ENCODE results near the gene LGALS7B. TPM values are rescaled to one million over a fixed set of nuclear protein-coding genes. Genes with fewer than 3 reads are reported as not detected.

LGALS7B gene
- total RNA-seq, 1 donor from 2014 or later, result not detected

DNA sequence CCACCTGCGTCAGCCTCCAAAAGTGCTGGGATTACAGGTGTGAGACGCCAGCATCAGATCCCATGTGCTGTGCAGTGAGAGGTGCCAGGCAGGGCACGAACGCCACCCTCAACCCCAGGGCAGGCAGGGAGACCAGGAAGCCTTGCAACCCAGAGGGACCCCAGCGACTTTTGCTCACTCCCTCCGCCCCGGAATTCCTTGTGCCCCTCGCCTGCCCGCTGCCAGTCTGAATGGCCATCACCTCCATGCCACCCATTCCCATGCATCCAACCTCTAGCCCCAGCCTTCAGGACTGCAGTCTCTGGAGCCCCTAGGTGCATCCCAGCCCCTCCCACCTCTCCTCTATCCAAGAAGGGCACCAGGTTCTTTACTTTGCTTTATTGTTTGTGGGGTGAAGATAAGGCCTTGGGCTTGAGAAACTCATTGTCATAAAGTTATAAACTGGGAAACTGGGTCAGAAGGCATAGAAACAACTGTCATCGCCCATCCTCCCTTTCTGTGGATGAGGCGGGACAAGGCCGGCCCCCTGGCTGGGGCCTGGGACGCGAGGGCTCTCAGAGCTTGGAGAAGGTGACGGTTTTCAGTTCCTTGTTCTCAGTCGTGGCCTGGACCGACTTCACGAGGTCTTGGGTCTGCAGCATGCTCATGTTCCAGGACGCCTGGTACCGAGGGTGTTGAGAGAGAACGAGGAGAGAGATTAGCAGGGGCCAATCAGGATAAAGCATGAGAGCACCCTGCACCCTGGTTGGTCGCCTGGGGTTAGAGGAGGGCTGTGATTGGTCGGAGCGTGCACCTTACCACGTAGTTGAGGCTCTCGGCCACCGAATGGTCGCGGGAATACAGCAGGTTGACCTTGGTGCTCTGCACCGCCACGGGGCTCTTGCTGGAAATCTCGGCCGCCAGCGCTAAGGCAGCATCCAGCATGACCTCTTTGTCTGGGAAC is 26.3 kb downstream of the LGALS7B start:
- Mint-ChIP-seq H3K9me3 (ENCODE audit: unreplicated experiment) (no peaks in the 10 kb centered on the region), H3K4me1 (ENCODE audit: low read depth, unreplicated experiment) (peaks cover 3% of the 10 kb centered on the region), H3K27me3 (ENCODE audit: low read depth, unreplicated experiment) (peaks cover 2% of the 10 kb centered on the region), H3K36me3 (ENCODE audit: low read depth, unreplicated experiment) (peaks cover 28% of the 10 kb centered on the region), H3K27ac (ENCODE audit: unreplicated experiment) (no peak overlapping the region), H3K4me3 (ENCODE audit: unreplicated experiment) (no peak overlapping the region)
- no peaks in the 10 kb centered on the region for H4K20me1 ChIP-seq (ENCODE audit: insufficient read depth, low read length)
- no peaks in the 10 kb centered on the region for H3K79me2 ChIP-seq (ENCODE audit: insufficient read depth, low read length)
- FAIRE-seq, result no peak
- no peak for DNase-seq (ENCODE audit: low read depth)
- H3K36me3 ChIP-seq (ENCODE audit: insufficient read depth, low read length), result no peaks in the 10 kb centered on the region
- H3K4me1 ChIP-seq (ENCODE audit: insufficient read depth, low read length), result no peaks in the 10 kb centered on the region
- H3K27me3 ChIP-seq (ENCODE audit: insufficient read depth, low read length), result no peaks in the 10 kb centered on the region
- H3K9ac ChIP-seq (ENCODE audit: low read length), result no peak overlapping the region
- no peak overlapping the region for H2AFZ ChIP-seq (ENCODE audit: low read depth, low read length)
- H3K9me3 ChIP-seq (ENCODE audit: insufficient read depth, low read depth, low read length), result no peaks in the 10 kb centered on the region
- H3K4me3 ChIP-seq (ENCODE audit: insufficient read depth, low read depth, low read length), result no peak overlapping the region
- H3K27ac ChIP-seq (ENCODE audit: low read depth, low read length), result no peak overlapping the region
- TF ChIP-seq EZH2 (IDR thresholded peaks at IDR 0.05; ENCODE audit: insufficient read depth, low read length), result no peak
- TF ChIP-seq, protein P1, sequence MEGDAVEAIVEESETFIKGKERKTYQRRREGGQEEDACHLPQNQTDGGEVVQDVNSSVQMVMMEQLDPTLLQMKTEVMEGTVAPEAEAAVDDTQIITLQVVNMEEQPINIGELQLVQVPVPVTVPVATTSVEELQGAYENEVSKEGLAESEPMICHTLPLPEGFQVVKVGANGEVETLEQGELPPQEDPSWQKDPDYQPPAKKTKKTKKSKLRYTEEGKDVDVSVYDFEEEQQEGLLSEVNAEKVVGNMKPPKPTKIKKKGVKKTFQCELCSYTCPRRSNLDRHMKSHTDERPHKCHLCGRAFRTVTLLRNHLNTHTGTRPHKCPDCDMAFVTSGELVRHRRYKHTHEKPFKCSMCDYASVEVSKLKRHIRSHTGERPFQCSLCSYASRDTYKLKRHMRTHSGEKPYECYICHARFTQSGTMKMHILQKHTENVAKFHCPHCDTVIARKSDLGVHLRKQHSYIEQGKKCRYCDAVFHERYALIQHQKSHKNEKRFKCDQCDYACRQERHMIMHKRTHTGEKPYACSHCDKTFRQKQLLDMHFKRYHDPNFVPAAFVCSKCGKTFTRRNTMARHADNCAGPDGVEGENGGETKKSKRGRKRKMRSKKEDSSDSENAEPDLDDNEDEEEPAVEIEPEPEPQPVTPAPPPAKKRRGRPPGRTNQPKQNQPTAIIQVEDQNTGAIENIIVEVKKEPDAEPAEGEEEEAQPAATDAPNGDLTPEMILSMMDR (IDR thresholded peaks at IDR 0.05; ENCODE audit: insufficient read depth, low read depth, low read length), result no peak
- no peak overlapping the region for H3K4me2 ChIP-seq (ENCODE audit: low read length)

DNA sequence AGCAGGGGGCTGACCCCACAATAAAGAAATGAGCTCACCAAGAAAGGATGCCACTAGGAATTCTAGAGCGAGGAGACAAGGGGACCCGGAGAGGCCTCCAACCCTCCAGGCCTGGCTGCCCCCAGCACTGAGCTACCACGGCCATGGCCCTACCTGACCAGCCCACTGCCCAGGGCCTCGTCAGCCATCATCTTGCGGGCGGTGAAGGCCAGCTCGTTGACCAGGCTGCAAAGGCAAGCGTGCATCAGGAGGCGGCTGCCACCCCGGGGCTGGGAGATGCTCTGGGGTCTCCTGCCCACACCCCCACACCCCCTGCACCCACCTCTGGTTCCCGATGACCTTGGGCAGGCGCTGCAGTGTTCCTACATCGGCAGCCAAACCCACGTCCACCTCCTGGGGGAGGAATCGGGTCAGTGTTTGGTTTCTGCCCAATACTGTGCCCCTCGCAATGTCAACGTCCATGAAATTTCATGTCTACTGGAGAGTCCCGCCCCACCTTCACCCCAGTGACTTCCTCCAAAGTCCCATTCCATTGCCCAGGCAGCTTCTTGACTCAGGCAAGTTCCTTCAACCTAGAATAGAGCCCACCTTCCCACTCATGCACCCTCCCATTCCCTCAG is 27.2 kb downstream of the LGALS7B start:
- Histone ChIP-seq H2AFZ (ENCODE audit: low read depth, low read length) (no peak overlapping the region), H3K4me1 (ENCODE audit: insufficient read depth, low read length) (no peaks in the 10 kb centered on the region), H3K9ac (ENCODE audit: low read length) (no peak overlapping the region), H3K27ac (ENCODE audit: low read depth, low read length) (no peak overlapping the region), H3K4me3 (ENCODE audit: insufficient read depth, low read depth, low read length) (no peak overlapping the region), H3K79me2 (ENCODE audit: insufficient read depth, low read length) (no peaks in the 10 kb centered on the region), H3K36me3 (ENCODE audit: insufficient read depth, low read length) (no peaks in the 10 kb centered on the region), H3K4me2 (ENCODE audit: low read length) (no peak overlapping the region), H3K27me3 (ENCODE audit: insufficient read depth, low read length) (no peaks in the 10 kb centered on the region), H4K20me1 (ENCODE audit: insufficient read depth, low read length) (no peaks in the 10 kb centered on the region), H3K9me3 (ENCODE audit: insufficient read depth, low read depth, low read length) (no peaks in the 10 kb centered on the region)
- FAIRE-seq (no peak), DNase-seq (ENCODE audit: low read depth) (no peak)
- Mint-ChIP-seq H3K27me3 (ENCODE audit: low read depth, unreplicated experiment) (peaks cover 2% of the 10 kb centered on the region), H3K4me3 (ENCODE audit: unreplicated experiment) (no peak overlapping the region), H3K4me1 (ENCODE audit: low read depth, unreplicated experiment) (peaks cover 3% of the 10 kb centered on the region), H3K9me3 (ENCODE audit: unreplicated experiment) (no peaks in the 10 kb centered on the region), H3K36me3 (ENCODE audit: low read depth, unreplicated experiment) (peaks cover 33% of the 10 kb centered on the region), H3K27ac (ENCODE audit: unreplicated experiment) (no peak overlapping the region)
- TF ChIP-seq, protein P1 (IDR thresholded peaks at IDR 0.05; ENCODE audit: insufficient read depth, low read depth, low read length), result no peak
- TF ChIP-seq EZH2 (IDR thresholded peaks at IDR 0.05; ENCODE audit: insufficient read depth, low read length), result no peak
